BE2C (cell line): ENCODE measurements around the gene PCDHB3.
A peak's percentile ranks its signal among the peaks of the same experiment; 100 is the strongest.
"Not testable (repeated sequence)": the region's sequence is repeated elsewhere in the genome, so short reads cannot be mapped to it uniquely, and the experiment has no call there.

ENCODE experiments used
- DNase-seq: peaks from one replicate; pipeline ENCODE4 v3.0.0-alpha.2; 2020
- H3K27me3 ChIP-seq: fragments of 250-450 bp; sonication (Bioruptor Pico); 2 replicates; pipeline ENCODE4 v1.5.1; 2020; ENCODE audit warnings: mild to moderate bottlenecking
- H3K36me3 ChIP-seq: fragments of 250-450 bp; sonication (Bioruptor Pico); 2 replicates; pipeline ENCODE4 v1.5.1; 2020; ENCODE audit warnings: mild to moderate bottlenecking
- H3K4me1 ChIP-seq: fragments of 250-450 bp; sonication (Bioruptor Pico); 2 replicates; pipeline ENCODE4 v1.5.1; 2020
- H3K4me3 ChIP-seq: 2 replicates; pipeline ENCODE4 v1.5.1; 2011; ENCODE audit warnings: low read depth, low read length
- H3K9me3 ChIP-seq: fragments of 250-450 bp; sonication (Bioruptor Pico); 2 replicates; pipeline ENCODE4 v1.5.1; 2020
- TF ChIP-seq, protein P1 (sequence below): IDR thresholded peaks from 2 replicates; pipeline ENCODE4 v1.5.1; 2012; ENCODE audit warnings: mild to moderate bottlenecking, low read depth, low read length

Gene PCDHB3

DNA sequence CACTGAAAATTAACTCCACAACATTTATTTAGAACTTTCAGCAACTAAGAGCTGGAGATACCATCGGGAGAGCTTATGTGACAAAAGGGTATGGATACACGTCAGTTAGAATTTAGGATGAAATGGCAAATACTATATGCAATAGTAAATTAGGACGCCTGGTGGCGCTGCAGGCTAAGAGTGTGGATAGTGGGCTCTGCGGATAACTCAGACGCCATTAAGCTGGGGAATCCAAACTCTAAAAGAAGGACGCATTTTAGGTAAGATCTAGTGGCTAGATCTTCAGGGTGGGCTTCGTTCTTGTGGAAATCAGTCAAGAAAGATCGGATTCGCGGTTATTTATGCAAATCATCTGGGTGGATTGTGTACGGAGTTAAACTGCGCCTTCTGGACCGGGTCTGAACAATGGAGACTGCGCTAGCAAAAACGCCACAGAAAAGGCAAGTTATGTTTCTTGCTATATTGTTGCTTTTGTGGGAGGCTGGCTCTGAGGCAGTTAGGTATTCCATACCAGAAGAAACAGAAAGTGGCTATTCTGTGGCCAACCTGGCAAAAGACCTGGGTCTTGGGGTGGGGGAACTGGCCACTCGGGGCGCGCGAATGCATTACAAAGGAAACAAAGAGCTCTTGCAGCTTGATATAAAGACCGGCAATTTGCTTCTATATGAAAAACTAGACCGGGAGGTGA lies 34.9 kb downstream of the PCDHB3 start, which contains the start of gene PCDHB5:
Gene PCDHB5 (plus strand): TSS at position 177 of the 688 bp plus-strand sequence. CDS start 229 bp downstream, at position 406.
- Histone ChIP-seq H3K36me3 (no peaks in the 10 kb centered on the region), H3K4me1 (no peaks in the 10 kb centered on the region), H3K9me3 (no peaks in the 10 kb centered on the region; the same call in 1 of the 2 replicates), H3K27me3 (no peaks in the 10 kb centered on the region), H3K4me3 (no peak within 1 kb of the TSS)
- TF ChIP-seq, protein P1, sequence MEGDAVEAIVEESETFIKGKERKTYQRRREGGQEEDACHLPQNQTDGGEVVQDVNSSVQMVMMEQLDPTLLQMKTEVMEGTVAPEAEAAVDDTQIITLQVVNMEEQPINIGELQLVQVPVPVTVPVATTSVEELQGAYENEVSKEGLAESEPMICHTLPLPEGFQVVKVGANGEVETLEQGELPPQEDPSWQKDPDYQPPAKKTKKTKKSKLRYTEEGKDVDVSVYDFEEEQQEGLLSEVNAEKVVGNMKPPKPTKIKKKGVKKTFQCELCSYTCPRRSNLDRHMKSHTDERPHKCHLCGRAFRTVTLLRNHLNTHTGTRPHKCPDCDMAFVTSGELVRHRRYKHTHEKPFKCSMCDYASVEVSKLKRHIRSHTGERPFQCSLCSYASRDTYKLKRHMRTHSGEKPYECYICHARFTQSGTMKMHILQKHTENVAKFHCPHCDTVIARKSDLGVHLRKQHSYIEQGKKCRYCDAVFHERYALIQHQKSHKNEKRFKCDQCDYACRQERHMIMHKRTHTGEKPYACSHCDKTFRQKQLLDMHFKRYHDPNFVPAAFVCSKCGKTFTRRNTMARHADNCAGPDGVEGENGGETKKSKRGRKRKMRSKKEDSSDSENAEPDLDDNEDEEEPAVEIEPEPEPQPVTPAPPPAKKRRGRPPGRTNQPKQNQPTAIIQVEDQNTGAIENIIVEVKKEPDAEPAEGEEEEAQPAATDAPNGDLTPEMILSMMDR, result peak; percentile 54
- peak; percentile 42 for DNase-seq

DNA sequence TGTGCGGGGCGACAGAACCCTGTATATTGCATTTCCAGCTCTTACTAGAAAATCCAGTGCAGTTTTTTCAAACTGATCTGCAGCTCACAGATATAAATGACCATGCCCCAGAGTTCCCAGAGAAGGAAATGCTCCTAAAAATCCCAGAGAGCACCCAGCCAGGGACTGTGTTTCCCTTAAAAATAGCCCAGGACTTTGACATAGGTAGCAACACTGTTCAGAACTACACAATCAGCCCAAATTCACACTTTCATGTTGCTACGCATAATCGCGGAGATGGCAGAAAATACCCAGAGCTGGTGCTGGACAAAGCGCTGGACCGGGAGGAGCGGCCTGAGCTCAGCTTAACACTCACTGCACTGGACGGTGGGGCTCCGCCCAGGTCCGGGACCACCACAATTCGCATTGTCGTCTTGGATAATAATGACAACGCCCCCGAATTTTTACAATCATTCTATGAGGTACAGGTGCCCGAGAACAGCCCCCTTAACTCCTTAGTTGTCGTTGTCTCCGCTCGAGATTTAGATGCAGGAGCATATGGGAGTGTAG lies 35.5 kb downstream of the PCDHB3 start:
- H3K27me3 ChIP-seq, result no peaks in the 10 kb centered on the region
- H3K9me3 ChIP-seq, result no peaks in the 10 kb centered on the region; the same call in 1 of the 2 replicates
- no peaks in the 10 kb centered on the region for H3K4me1 ChIP-seq
- H3K4me3 ChIP-seq, result no peak overlapping the region
- TF ChIP-seq, protein P1, result no peak
- no peaks in the 10 kb centered on the region for H3K36me3 ChIP-seq
- DNase-seq, result no peak

DNA sequence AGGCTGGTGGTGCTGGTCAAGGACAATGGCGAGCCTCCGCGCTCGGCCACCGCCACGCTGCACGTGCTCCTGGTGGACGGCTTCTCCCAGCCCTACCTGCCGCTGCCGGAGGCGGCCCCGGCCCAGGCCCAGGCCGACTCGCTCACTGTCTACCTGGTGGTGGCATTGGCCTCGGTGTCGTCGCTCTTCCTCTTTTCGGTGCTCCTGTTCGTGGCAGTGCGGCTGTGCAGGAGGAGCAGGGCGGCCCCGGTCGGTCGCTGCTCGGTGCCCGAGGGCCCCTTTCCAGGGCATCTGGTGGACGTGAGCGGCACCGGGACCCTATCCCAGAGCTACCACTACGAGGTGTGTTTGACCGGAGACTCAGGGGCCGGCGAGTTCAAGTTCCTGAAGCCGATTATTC lies 37.1 kb downstream of the PCDHB3 start:
- not testable (repeated sequence) for H3K4me3 ChIP-seq, H3K36me3 ChIP-seq, DNase-seq

DNA sequence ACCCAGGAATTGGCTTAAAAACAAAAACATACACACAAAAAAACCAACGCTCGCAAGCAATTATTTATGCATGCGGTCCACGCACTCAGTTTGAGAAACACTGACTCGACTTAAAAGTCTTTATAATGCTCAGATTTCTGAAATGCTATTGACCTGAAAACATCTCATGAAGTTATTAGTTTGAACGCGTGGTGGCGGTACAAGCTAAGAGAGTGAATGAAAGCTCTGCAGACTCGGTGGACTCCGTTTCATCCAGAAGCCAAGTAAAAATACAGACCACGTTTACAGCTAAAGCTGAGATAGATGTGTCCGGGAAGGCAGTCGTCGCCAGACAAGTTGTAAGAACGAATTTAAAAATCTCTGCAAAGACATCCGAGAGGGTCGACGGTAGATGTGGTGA lies 49.5 kb downstream of the PCDHB3 start, which contains the start of gene PCDHB6:
Gene PCDHB6 (plus strand): TSS at position 246 of the 400 bp plus-strand sequence. CDS start 201 bp downstream, outside the sequence.
- peak; percentile 66 for DNase-seq
- H3K4me3 ChIP-seq, result peak within 1 kb of the TSS; percentile 50
- peaks cover 4% of the 10 kb centered on the region for H3K27me3 ChIP-seq

More for the DNA sequence above, 37.1 kb downstream of the PCDHB3 start:
- not testable (repeated sequence) for H3K4me1 ChIP-seq, H3K9me3 ChIP-seq, H3K27me3 ChIP-seq

DNA sequence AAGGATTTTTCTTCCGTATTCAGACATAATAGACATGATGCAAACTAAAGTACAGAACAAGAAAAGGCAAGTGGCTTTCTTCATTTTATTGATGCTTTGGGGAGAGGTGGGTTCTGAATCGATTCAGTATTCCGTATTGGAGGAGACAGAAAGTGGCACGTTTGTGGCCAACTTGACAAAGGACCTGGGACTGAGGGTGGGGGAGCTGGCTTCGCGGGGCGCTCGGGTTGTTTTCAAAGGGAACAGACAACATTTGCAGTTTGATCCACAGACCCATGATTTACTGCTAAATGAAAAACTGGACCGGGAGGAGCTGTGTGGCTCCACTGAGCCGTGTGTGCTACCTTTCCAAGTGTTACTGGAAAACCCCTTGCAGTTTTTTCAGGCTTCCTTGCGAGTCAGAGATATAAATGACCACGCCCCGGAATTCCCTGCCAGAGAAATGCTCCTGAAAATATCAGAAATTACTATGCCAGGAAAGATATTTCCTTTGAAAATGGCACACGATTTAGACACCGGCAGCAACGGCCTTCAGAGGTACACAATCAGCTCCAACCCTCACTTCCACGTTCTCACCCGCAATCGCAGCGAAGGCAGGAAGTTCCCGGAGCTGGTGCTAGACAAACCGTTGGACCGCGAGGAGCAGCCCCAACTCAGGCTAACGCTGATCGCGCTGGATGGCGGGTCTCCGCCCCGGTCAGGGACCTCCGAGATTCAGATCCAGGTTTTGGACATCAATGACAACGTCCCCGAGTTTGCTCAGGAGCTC lies 50.1 kb downstream of the PCDHB3 start:
- TF ChIP-seq, protein P1, result no peak
- Histone ChIP-seq H3K9me3 (no peaks in the 10 kb centered on the region), H3K36me3 (no peaks in the 10 kb centered on the region), H3K27me3 (peaks cover 4% of the 10 kb centered on the region), H3K4me3 (peak overlapping the region; percentile 50), H3K4me1 (no peaks in the 10 kb centered on the region)
- DNase-seq, result no peak

More for the DNA sequence above, 49.5 kb downstream of the PCDHB3 start, which contains the start of gene PCDHB6:
- TF ChIP-seq, protein P1, result peak; percentile 67
- Histone ChIP-seq H3K4me1 (no peaks in the 10 kb centered on the region), H3K9me3 (no peaks in the 10 kb centered on the region), H3K36me3 (no peaks in the 10 kb centered on the region)

DNA sequence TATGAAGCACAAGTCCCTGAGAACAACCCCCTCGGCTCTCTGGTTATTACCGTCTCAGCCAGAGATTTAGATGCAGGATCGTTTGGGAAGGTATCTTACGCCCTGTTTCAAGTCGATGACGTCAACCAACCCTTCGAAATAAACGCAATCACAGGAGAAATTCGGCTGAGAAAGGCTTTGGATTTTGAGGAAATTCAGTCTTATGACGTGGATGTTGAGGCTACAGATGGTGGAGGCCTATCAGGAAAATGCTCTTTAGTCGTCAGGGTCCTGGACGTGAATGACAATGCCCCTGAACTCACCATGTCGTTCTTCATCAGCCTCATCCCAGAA lies 50.7 kb downstream of the PCDHB3 start:
- Histone ChIP-seq H3K36me3 (no peaks in the 10 kb centered on the region), H3K4me3 (no peak overlapping the region), H3K4me1 (no peaks in the 10 kb centered on the region), H3K27me3 (peaks cover 4% of the 10 kb centered on the region), H3K9me3 (no peaks in the 10 kb centered on the region)
- no peak for DNase-seq
- TF ChIP-seq, protein P1, result no peak

DNA sequence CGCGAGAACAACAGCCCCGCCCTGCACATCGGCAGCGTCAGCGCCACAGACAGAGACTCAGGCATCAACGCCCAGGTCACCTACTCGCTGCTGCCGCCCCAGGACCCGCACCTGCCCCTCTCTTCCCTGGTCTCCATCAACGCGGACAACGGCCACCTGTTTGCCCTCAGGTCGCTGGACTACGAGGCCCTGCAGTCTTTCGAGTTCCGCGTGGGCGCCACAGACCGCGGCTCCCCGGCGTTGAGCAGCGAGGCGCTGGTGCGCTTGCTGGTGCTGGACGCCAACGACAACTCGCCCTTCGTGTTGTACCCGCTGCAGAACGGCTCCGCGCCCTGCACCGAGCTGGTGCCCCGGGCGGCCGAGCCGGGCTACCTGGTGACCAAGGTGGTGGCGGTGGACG lies 51.4 kb downstream of the PCDHB3 start:
- not testable (repeated sequence) for H3K36me3 ChIP-seq, H3K4me3 ChIP-seq, H3K27me3 ChIP-seq, H3K4me1 ChIP-seq, H3K9me3 ChIP-seq, DNase-seq

DNA sequence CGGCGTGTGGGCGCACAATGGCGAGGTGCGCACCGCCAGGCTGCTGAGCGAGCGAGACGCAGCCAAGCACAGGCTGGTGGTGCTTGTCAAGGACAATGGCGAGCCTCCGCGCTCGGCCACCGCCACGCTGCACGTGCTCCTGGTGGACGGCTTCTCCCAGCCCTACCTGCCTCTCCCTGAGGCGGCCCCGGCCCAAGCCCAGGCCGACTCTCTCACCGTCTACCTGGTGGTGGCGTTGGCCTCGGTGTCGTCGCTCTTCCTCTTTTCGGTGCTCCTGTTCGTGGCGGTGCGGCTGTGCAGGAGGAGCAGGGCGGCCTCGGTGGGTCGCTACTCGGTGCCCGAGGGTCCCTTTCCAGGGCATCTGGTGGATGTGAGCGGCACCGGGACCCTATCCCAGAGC lies 51.8 kb downstream of the PCDHB3 start:
- not testable (repeated sequence) for H3K9me3 ChIP-seq, H3K36me3 ChIP-seq, H3K27me3 ChIP-seq, H3K4me1 ChIP-seq, DNase-seq, H3K4me3 ChIP-seq
